Measurements from ENCODE around the gene TLR7.

GRCh38 chrX:12867685-12868084 lies 813 bp downstream of the TLR7 start:
- TF ChIP-seq CTCF (IDR thresholded peaks at IDR 0.05): no peak
- TF ChIP-seq POLR2AphosphoS5 (IDR thresholded peaks at IDR 0.05; ENCODE audit: low read depth, low read length): no peak
- TF ChIP-seq, protein P1, sequence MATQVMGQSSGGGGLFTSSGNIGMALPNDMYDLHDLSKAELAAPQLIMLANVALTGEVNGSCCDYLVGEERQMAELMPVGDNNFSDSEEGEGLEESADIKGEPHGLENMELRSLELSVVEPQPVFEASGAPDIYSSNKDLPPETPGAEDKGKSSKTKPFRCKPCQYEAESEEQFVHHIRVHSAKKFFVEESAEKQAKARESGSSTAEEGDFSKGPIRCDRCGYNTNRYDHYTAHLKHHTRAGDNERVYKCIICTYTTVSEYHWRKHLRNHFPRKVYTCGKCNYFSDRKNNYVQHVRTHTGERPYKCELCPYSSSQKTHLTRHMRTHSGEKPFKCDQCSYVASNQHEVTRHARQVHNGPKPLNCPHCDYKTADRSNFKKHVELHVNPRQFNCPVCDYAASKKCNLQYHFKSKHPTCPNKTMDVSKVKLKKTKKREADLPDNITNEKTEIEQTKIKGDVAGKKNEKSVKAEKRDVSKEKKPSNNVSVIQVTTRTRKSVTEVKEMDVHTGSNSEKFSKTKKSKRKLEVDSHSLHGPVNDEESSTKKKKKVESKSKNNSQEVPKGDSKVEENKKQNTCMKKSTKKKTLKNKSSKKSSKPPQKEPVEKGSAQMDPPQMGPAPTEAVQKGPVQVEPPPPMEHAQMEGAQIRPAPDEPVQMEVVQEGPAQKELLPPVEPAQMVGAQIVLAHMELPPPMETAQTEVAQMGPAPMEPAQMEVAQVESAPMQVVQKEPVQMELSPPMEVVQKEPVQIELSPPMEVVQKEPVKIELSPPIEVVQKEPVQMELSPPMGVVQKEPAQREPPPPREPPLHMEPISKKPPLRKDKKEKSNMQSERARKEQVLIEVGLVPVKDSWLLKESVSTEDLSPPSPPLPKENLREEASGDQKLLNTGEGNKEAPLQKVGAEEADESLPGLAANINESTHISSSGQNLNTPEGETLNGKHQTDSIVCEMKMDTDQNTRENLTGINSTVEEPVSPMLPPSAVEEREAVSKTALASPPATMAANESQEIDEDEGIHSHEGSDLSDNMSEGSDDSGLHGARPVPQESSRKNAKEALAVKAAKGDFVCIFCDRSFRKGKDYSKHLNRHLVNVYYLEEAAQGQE (IDR thresholded peaks at IDR 0.05; ENCODE audit: insufficient read depth in 1 of 2, low read depth in 2 of 2, low read length in 1 of 2): no peak
- TF ChIP-seq SIN3A (IDR thresholded peaks at IDR 0.05; ENCODE audit: borderline replicate concordance, insufficient read depth, low read depth, low read length): no peak
- no peak for TF ChIP-seq TCF7L2 (IDR thresholded peaks at IDR 0.05; ENCODE audit: low read depth, low read length)
